Measurements from ENCODE around the gene ABCA10. TPM values are rescaled to one million over a fixed set of nuclear protein-coding genes. Genes with fewer than 3 reads are reported as not detected.
"Not testable (repeated sequence)": the region's sequence is repeated elsewhere in the genome, so short reads cannot be mapped to it uniquely, and the experiment has no call there.

ABCA10 gene, protein sequence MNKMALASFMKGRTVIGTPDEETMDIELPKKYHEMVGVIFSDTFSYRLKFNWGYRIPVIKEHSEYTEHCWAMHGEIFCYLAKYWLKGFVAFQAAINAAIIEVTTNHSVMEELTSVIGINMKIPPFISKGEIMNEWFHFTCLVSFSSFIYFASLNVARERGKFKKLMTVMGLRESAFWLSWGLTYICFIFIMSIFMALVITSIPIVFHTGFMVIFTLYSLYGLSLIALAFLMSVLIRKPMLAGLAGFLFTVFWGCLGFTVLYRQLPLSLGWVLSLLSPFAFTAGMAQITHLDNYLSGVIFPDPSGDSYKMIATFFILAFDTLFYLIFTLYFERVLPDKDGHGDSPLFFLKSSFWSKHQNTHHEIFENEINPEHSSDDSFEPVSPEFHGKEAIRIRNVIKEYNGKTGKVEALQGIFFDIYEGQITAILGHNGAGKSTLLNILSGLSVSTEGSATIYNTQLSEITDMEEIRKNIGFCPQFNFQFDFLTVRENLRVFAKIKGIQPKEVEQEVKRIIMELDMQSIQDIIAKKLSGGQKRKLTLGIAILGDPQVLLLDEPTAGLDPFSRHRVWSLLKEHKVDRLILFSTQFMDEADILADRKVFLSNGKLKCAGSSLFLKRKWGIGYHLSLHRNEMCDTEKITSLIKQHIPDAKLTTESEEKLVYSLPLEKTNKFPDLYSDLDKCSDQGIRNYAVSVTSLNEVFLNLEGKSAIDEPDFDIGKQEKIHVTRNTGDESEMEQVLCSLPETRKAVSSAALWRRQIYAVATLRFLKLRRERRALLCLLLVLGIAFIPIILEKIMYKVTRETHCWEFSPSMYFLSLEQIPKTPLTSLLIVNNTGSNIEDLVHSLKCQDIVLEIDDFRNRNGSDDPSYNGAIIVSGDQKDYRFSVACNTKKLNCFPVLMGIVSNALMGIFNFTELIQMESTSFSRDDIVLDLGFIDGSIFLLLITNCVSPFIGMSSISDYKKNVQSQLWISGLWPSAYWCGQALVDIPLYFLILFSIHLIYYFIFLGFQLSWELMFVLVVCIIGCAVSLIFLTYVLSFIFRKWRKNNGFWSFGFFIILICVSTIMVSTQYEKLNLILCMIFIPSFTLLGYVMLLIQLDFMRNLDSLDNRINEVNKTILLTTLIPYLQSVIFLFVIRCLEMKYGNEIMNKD (N-terminal part only)
- total RNA-seq: not detected
- 0.14 TPM for polyA plus RNA-seq (2013, experiment 1 of 2)
- 0.25 TPM for polyA plus RNA-seq (2013, experiment 2 of 2)
- long read RNA-seq, experiment 1: 0 reads
- long read RNA-seq, experiment 2: 0 reads
- long read RNA-seq, experiment 3: 0 reads
- long read RNA-seq, experiment 4: 0 reads

DNA sequence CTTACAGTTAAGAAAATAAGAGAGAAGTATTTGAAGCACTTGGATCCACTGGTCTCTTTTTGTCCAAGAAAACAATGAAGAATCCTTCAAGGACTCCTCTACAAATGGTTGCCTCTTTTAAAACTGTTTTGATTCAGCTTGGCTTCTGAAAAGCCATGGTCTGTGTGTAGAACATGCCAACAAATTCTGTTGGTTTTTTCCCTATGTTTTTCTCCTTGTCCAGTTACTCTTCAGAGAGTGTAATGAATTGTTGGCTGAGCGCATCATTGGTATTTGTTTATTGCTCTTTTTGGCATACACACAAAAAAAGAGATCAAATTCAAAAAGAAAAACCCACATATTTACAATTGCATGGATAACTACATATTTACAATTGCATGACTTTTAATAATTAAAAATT is at the start of gene ABCA10:
ABCA10 (minus strand) TSS at position 249 of the 400 bp plus-strand sequence. CDS start 3,466 bp downstream, outside the sequence.
- Mint-ChIP-seq H3K27me3 (ENCODE audit: insufficient read depth) (no peaks in the 10 kb centered on the region), H3K27ac (no peak within 1 kb of the TSS), H3K4me3 (no peak within 1 kb of the TSS), H3K9me3 (peaks cover 12% of the 10 kb centered on the region), H3K4me1 (peaks cover 2% of the 10 kb centered on the region), H3K36me3 (ENCODE audit: low read depth) (no peaks in the 10 kb centered on the region)
- Histone ChIP-seq H3K4me1 (ENCODE audit: control insufficient read depth, insufficient read depth, low read length) (no peaks in the 10 kb centered on the region), H3K27me3 (ENCODE audit: control insufficient read depth, insufficient read depth, low read length, poor library complexity, severe bottlenecking) (no peaks in the 10 kb centered on the region), H3K27ac (ENCODE audit: low read depth, low read length) (no peak within 1 kb of the TSS), H3K36me3 (ENCODE audit: control insufficient read depth, insufficient read depth, low read length) (no peaks in the 10 kb centered on the region), H3K9me3 (ENCODE audit: control insufficient read depth, low read length) (peaks cover 9% of the 10 kb centered on the region), H3K9ac (ENCODE audit: extremely low read depth, low read length, poor library complexity, severe bottlenecking) (no peak within 1 kb of the TSS), H3K4me3 (ENCODE audit: low read length) (no peak within 1 kb of the TSS)
- TF ChIP-seq, protein P1, sequence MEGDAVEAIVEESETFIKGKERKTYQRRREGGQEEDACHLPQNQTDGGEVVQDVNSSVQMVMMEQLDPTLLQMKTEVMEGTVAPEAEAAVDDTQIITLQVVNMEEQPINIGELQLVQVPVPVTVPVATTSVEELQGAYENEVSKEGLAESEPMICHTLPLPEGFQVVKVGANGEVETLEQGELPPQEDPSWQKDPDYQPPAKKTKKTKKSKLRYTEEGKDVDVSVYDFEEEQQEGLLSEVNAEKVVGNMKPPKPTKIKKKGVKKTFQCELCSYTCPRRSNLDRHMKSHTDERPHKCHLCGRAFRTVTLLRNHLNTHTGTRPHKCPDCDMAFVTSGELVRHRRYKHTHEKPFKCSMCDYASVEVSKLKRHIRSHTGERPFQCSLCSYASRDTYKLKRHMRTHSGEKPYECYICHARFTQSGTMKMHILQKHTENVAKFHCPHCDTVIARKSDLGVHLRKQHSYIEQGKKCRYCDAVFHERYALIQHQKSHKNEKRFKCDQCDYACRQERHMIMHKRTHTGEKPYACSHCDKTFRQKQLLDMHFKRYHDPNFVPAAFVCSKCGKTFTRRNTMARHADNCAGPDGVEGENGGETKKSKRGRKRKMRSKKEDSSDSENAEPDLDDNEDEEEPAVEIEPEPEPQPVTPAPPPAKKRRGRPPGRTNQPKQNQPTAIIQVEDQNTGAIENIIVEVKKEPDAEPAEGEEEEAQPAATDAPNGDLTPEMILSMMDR (conservative IDR thresholded peaks at IDR 0.05): no peak
- WGBS, 2 experiments (ENCODE audit: insufficient coverage in 1 of 2, insufficient read length in 1 of 2): 100% methylated on average over 1 of the region's 1 CpG; no CpG with 5 or more reads in 1 of the 2 experiments
- DNase-seq: no peak

DNA sequence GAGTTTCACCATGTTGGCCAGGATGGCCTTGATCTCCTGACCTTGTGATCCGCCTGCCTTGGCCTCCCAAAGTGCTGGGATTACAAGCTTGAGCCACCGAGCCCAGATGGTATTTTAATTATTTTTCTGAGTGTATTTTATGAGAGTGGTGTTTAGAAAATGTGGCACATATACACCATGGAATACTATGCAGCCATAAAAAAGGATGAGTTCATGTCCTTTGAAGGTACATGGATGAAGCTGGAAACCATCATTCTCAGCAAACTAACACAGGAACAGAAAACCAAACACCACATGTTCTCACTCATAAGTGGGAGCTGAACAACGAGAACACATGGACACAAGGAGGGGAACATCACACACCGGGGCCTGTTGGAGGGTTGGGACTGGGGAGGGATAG is 47.7 kb upstream of the ABCA10 start:
- H3K36me3 Mint-ChIP-seq (ENCODE audit: low read depth); H3K27me3 Mint-ChIP-seq (ENCODE audit: insufficient read depth); H3K9me3 ChIP-seq (ENCODE audit: control insufficient read depth, low read length); H3K4me3 Mint-ChIP-seq; H3K9me3 Mint-ChIP-seq; DNase-seq; H3K4me3 ChIP-seq (ENCODE audit: low read length); H3K27ac Mint-ChIP-seq; H3K4me1 ChIP-seq (ENCODE audit: control insufficient read depth, insufficient read depth, low read length); H3K36me3 ChIP-seq (ENCODE audit: control insufficient read depth, insufficient read depth, low read length); H3K4me1 Mint-ChIP-seq; H3K27me3 ChIP-seq (ENCODE audit: control insufficient read depth, insufficient read depth, low read length, poor library complexity, severe bottlenecking); H3K27ac ChIP-seq (ENCODE audit: low read depth, low read length); H3K9ac ChIP-seq (ENCODE audit: extremely low read depth, low read length, poor library complexity, severe bottlenecking): not testable (repeated sequence)
- 100% methylated on average over 4 of the region's 4 CpGs; no CpG with 5 or more reads in 1 of the 2 experiments for WGBS, 2 experiments (ENCODE audit: insufficient coverage in 1 of 2, insufficient read length in 1 of 2)

DNA sequence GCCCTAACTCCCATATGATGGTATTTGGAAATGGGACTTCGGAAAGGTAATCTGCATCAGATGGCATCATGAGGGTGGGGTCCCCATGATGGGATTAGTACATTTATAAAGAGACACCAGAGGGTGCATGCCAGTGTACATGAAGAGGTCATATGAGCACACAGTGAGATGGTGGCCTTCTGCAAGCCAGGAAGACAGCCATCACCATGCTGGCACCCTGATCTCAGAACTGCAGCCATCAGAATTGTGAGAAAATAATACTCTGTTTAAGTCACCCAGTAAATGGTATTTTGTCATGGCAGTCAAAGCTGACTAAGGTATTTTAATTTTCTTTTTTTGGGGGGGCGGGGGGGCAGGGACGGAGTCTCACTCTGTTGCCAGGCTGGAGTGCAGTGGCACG is 47.1 kb upstream of the ABCA10 start:
- TF ChIP-seq, protein P1 (conservative IDR thresholded peaks at IDR 0.05): no peak
- no peaks in the 10 kb centered on the region for H3K36me3 ChIP-seq (ENCODE audit: control insufficient read depth, insufficient read depth, low read length)
- H3K4me3 ChIP-seq (ENCODE audit: low read length): no peak overlapping the region
- H3K9me3 ChIP-seq (ENCODE audit: control insufficient read depth, low read length): no peaks in the 10 kb centered on the region
- no peaks in the 10 kb centered on the region for H3K27me3 ChIP-seq (ENCODE audit: control insufficient read depth, insufficient read depth, low read length, poor library complexity, severe bottlenecking)
- Mint-ChIP-seq H3K27me3 (ENCODE audit: insufficient read depth) (no peaks in the 10 kb centered on the region), H3K4me1 (no peaks in the 10 kb centered on the region), H3K4me3 (no peak overlapping the region), H3K36me3 (ENCODE audit: low read depth) (no peaks in the 10 kb centered on the region), H3K9me3 (peaks cover 3% of the 10 kb centered on the region), H3K27ac (no peak overlapping the region)
- H3K27ac ChIP-seq (ENCODE audit: low read depth, low read length): no peak overlapping the region
- WGBS, 2 experiments (ENCODE audit: insufficient coverage in 1 of 2, insufficient read length in 1 of 2): 96 to 100% methylated on average over 1 to 4 of the region's 4 CpGs
- no peaks in the 10 kb centered on the region for H3K4me1 ChIP-seq (ENCODE audit: control insufficient read depth, insufficient read depth, low read length)
- DNase-seq: no peak
- H3K9ac ChIP-seq (ENCODE audit: extremely low read depth, low read length, poor library complexity, severe bottlenecking): no peak overlapping the region

Measured in endodermal cell (in vitro differentiated cells).